ENCODE measurements around the gene C1QTNF9.
"Not testable (repeated sequence)": the region's sequence is repeated elsewhere in the genome, so short reads cannot be mapped to it uniquely, and the experiment has no call there.

C1QTNF9 gene

DNA sequence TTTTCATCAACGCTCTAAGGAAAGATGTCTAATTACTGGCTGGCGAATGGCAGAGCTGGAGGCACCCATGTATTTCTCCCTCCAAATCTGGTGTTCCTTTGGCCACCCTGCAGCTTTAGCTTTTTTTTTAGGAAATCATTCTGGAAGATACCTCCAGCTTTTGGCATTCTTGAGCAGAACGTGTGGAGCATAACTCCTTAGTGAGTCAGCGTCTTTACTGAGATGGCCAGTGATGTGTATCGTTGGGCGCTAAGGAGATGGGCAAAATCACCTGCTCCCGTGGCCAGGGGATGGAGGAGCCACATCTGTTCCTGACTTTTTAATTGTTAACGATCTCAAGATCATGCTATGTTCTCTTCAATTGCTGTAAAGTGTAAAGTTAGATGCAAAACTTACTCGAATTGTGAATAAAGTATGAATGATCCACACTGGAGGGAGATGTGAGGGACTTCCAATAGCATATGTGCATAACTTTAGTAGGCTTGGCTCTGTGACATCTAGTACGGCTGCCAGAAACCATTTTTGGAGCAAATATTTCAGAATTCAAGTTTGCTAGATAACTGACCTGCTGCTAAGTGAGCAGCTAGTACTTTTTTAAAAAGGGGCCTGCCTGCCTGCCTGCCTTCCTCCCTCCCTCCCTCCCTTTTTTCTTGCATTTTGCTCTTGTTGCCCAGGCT, 24.4 kb upstream of the C1QTNF9 start:
- DNase-seq: no peak

DNA sequence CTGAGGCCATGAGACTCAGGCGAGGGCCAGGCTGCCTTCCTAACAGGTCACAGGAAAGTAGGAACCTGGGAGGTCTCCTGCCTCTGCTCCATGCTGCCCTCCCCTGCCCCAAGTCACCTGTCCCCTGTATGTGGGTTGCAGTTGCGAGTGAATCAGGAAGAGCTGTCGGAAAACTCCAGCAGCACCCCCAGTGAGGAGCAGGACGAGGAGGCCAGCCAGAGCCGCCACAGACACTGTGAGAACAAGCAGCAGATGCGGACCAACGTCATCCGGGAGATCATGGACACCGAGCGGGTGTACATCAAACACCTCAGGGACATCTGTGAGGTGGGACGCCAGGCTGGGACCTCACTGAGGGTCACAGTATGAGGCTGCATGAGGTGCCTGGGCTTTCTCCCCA, 22.8 kb upstream of the C1QTNF9 start:
- DNase-seq: no peak

DNA sequence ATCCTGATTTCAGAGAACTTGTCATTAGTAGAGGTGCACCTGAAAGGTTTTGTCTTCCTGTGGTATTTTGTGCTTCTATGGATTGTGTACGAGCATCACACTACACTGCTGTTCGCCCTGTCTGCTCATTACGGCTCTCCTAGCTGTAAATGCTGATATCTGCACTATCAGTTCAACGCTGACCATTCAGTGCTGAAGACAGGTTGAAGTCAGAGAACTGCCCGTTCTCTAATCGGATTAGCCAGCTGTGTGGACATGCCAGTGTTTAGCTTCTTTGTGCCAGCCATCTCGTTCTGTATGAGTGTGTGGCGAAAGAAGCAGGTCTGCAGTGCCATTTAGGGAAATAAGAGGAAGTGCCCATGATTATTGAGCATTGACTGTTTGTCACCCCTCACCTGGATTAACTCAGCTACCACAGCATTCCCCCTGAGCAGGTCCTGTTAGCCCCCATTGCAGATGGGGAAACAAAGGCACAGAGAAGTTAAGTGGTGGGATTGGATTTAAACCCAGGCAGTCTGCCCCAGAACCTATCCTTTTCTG, 21.6 kb upstream of the C1QTNF9 start:
- DNase-seq: no peak

DNA sequence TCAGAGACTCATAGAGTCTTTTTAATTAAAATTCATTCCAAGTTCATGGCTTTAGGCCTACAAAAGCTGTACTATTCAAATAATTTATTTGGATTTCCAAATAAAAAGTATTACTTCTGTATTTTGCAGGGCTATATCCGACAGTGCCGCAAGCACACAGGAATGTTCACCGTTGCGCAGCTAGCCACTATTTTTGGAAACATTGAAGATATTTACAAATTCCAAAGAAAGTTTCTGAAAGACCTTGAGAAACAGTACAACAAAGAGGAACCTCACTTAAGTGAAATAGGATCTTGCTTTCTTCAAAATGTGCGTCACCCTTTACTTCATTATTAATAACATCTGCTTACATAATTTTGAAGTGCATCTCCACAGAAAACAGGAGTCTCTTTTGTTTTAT, 20.5 kb upstream of the C1QTNF9 start:
- no peak for DNase-seq

DNA sequence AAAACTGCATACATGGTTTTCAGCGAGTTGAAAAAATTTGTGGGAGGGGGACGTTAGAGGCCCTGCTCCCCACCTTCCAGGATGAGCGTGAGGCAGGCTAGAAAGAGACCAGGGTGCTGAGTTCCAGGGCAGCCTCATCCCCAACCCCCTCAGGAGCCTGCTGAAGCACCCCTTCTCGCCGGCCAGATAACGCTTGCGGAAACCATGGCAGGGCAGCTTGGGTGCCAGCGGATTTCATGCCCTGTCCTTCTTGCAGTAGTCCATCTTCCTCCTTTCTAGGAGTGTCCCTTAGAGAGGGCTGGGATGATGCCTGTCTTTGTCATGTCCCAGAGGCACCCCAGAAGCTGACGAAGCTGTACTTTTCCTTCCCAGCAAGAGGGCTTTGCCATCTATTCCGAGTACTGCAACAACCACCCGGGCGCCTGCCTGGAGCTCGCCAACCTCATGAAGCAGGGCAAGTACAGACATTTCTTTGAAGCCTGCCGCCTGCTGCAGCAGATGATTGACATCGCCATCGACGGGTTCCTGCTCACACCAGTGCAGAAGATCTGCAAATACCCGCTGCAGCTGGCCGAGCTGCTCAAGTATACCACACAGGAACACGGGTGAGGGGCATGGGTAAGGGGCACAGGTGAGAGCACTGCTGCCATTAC, 19.0 kb upstream of the C1QTNF9 start:
- no peak for DNase-seq

DNA sequence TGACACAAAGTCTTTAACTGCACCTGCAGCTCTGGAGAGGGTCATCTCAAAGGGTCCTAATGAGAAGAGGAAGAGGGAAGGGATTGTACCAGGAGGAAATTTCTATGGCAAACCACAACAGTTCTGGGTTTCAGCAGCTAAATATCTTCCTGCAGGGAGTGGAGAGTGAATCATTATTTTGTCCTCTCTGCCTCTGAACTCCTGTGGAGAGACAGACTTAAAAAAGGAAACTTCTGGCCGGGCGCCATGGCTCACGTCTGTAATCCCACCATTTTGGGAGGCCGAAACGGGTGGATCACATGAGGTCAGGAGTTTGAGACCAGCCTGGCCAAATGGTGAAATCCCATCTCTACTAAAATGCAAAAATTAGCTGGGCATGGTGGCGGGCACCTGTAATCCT, 16.9 kb upstream of the C1QTNF9 start:
- DNase-seq: no peak

DNA sequence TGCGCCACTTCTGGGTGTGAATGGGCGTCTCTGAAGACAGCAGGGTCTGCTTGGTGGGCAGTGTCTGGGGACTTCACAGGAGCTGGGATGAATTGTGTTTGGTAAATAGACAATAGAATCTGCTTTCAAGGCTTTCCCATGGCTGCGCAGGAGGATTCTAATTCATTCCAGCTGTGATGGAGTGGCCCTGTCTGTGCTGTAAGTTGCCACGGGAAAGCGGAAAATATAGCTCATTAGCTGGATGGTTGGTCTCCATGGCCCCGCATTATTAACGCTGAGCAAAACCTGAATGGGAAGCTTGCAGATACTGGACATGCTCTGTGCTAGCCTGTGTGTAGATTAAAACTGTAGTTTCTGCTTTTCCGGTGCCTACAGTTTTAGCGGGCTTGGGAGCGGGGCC, 15.6 kb upstream of the C1QTNF9 start:
- no peak for DNase-seq

DNA sequence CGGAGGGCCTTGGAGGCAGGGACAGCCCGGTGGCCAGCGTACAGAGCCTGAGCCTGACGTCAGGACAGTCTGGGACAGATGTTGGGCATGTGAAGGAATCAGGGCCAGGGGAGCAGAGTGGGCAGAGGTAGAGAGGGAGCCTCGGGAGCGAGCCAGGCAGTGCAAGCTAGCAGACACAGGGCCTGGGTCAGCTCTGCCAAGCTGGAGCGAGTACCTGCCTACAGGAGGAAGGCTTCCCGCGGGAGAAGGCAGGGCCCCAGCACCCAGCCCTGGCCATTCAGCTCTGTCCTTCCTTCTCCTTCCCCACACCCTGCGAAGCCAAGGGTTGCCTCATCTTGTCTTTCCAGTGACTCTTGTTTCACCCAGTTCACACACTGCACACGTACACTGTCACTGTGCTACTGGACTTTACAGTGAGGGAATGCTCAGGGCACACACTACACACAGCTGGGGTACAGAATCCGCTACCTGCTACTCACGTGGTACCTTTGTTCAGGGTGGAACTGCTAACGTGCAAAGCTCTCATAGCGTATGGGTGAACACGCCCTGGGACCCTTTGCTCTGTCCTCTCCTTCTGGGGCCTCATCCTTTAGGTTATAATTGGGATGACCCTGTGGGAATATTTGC, 9.8 kb upstream of the C1QTNF9 start:
- no peak for DNase-seq

DNA sequence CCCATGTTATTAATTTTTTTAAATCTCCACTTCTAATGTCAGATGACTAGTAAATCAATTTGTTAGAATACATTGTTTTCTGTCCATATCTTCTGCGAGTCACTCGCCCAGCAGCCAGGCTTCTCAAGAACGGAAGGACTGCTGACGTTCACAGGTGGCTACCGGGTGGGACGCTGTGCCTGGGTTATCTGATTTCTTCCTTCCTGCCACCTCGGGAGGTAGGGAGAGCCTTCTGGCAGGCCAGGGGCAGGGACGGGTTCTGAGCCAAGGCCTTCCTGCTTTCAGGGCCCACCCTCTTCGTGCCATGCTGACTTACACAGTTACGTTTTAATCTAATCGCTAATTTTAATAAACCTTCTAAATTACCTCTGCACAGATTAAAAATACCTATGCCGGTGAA, 7.9 kb upstream of the C1QTNF9 start:
- no peak for DNase-seq

DNA sequence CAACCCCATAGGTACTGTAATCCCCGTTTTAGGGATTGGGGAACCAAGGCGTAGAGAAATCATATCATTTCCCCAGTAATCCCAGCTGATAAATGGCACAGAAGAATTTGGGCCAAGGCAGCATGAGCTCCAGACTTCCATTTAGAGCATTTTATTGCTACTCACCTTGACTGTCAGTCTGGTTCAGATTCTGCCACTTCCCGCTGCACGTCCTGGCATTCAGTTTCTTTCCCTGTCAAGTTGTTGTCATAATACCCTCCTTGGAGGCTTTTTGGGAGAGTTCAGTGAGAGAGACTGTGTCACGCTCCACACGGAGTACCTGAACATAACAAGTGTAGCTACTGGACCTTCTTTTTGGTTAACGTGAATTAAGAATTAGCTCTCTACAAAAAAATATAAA, 7.5 kb upstream of the C1QTNF9 start:
- DNase-seq: no peak

DNA sequence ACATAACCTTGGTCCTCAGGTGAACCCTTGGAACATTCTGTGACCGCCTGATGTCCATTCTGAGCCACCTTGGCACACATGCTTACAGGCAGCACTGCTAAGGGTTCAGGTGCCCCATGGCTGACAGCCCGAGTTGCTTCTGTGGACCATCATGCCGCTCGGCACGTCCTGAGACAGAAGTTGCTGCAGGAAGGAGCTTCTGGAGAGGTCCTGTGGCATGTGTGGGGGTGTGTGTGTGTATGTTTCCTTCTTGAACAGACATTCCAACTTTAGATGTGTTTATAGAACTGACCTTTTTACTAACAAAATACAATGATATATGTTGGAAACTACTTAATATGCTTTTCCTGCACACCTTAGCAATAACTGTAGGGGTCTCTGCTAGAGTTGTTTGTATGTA, 4.8 kb upstream of the C1QTNF9 start:
- no peak for DNase-seq

DNA sequence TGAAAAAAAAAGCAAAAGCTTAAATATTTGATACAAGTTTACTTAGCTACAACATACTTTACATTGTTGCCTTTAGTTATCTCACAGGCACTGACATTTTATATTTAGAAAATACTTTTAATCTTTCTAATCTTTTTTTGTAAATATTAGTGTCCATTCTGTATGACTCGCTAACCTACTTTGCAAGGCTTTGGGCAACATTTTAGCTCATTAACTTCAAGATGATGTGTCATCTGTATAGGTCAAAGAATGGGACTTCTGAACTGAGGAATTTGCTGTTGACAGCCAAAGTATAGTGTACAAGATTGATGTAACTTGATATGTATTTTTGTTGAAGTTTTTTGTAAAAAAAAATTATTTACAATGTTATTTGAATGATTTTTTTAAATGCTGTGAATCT, 2.7 kb upstream of the C1QTNF9 start:
- no peak for DNase-seq

DNA sequence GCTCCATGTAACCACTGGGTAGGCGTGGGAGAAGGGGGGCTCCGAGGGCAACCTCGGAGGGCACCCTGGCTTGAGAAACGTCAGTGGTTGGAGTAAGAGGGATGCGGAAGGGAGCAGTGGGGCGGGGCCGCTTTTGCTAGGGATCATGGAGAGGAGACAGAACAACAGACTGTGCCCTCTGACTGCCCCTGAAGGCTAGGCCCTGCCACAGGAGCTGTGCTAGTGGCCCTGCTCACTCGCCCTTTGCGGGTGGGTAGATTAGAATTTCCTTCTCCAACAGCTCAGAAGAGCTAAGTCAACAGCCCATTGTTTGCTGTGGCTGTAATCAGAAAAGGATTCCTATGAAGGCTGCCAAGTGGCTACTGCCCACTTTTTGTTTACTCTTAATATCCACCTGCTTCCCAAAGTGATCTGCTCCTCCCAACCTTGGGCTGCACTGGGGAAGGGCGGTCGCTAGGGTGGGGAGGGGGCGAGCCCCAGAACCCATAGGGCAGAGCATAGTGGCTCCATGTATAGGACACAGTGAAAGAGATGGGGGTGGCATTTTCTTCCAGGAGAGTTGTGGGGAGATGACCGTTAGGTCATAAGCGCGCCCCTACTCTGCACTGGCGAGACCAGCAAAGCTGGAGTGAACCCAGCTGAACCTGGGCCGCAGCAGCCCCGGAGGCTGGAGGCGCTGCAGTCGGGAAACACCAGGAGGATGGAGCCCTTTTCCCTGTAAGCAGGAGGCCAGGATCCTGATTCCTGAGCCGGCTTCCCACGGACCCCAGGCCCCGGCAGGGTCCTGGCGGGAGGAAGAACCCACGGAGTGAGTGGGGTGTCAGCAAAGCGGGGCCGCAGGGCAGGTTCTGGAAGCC, 1.9 kb upstream of the C1QTNF9 start:
- no peak for DNase-seq

DNA sequence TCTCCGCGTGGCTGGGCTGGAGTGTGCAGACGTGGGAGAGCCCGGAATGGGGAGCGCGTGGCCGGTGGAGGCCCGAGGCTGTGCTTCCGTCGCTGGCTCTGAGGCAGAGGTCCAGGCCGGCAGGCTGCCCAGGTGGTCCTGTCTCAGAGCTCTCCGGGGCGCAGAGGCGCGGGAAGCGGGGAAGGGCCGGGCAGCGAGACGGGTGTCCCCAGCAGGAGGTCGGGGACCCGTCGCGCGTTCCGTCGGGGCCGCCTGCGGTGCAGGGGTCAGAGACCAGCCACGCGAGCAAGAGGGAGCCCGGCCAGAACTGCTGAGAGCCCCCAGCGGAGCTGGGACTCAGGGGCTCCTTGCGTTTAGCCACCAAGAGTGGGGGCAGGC, 1.3 kb upstream of the C1QTNF9 start:
- no peak for DNase-seq

DNA sequence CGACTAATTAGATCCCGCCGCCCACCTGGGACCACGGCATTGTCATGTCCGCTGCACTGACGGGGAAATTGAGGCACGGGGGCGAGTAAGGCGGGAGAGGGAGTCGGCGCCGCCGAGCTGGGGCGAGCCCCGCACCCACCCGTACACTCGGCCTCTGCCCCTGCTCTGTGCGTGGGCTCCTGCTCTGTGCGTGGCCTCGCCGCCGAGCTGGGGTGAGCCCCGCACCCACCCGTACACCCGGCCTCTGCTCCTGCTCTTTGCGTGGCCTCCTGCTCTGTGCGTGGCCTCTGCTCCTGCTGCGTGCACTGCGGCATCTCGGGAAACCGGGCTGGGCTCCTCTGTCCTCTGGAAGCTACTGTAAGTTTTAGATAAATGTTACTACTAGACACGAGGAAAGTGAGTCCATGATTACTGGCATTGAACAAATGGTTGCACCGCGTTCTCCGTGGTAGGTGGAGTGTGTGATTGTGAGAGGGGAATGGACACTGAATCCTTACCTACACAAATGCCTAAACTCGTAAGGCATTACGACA, 826 bp upstream of the C1QTNF9 start:
- no peak for DNase-seq

DNA sequence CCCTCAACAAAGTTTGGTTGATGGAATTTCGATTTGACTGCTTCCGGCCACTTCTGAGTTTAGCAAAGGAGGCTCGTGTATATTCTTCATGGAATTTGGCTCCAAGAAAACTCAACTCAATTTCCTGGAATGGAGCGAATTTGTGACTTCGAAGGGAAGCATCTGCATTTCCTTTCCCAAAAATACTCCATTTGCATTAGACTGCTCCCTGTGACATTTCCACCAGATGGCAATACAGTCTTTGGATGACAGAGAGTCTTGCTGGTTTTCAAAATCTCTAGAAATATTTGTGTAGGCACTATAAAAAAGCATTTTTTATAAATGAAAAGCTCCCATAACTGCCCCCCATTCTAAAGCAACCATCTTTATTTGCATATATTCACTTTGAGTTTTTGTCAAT, 4.1 kb downstream of the C1QTNF9 start:
- no peak for DNase-seq

DNA sequence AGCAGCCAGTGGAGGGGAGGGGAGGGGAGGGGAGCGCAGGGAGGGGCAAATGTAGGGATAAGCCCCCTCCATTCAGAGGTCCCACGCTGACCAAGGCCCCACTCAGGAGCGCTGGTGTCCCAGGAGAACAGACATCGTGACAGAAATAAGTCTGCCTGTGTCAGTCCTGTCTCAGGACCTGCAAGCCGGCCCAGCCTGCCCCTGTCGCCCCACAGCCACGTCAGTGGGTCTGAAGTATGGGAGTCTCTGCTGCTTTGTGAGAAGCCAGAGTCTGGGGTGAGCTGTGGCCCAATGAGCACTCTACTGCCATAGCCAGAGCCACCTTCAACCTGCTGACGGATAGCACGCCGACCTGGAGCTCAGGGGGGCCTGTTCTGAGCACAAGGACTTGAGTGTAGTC, 8.5 kb downstream of the C1QTNF9 start:
- DNase-seq: not testable (repeated sequence)

DNA sequence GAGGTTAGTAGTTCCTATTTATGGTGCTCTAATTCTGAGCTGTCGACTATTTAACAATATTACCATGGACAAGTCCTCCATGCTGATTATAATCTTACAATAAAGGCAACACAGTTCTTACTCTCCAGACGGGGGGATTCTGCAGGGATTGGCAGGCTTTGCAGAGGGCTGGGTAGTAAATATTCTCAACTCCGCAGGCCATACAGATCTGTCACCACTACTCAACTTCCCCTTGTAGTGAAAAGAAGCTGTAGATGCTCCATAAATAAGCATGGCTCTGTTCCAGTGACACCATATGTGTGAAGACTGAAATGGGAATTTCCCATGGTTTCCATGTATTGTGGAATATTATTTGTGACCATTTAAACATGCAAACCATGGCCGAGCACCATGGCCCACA, 9.5 kb downstream of the C1QTNF9 start:
- not testable (repeated sequence) for DNase-seq

DNA sequence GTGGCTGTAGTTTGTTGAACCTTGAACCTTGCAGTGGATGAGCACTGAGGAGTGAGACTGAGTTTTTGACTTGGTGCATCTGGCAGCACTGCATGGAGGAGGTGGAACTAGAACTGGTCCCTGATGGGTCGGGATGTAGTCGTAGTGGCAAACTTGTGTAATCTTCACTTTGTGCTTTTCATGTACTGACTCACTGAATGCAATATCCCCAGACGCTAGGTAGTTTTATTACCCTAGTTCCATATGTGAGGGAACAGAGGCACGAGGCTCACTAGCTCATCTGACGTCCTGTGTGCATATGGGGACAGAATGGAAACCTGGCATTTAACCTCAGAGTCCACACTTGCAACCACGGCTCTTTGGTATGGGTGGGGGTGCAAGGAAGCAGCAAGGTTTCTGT, 10.3 kb downstream of the C1QTNF9 start:
- not testable (repeated sequence) for DNase-seq

DNA sequence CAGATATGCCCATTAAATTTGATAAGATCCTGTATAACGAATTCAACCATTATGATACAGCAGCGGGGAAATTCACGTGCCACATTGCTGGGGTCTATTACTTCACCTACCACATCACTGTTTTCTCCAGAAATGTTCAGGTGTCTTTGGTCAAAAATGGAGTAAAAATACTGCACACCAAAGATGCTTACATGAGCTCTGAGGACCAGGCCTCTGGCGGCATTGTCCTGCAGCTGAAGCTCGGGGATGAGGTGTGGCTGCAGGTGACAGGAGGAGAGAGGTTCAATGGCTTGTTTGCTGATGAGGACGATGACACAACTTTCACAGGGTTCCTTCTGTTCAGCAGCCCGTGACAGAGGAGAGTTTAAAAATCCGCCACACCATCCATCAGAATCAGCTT, 12.0 kb downstream of the C1QTNF9 start:
- DNase-seq: not testable (repeated sequence)

DNA sequence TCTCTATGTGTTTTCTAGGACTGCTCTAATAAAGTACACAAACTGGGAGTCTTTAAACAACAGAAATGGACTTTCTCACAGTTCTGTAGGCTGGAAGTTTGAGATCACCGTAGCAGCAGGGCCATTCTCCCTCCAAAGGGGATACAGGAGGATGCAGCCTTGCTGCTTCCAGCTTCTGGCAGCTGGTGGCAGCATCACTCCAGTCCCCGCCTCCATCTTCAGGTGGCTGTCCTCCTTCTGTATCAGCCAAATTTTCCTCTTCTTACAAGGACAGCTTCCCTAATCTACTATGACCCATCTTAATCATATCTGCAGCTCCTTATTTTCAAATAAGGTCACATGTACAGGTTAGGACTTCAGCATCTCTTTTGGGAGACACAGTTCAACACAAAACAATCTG, 13.1 kb downstream of the C1QTNF9 start:
- not testable (repeated sequence) for DNase-seq

DNA sequence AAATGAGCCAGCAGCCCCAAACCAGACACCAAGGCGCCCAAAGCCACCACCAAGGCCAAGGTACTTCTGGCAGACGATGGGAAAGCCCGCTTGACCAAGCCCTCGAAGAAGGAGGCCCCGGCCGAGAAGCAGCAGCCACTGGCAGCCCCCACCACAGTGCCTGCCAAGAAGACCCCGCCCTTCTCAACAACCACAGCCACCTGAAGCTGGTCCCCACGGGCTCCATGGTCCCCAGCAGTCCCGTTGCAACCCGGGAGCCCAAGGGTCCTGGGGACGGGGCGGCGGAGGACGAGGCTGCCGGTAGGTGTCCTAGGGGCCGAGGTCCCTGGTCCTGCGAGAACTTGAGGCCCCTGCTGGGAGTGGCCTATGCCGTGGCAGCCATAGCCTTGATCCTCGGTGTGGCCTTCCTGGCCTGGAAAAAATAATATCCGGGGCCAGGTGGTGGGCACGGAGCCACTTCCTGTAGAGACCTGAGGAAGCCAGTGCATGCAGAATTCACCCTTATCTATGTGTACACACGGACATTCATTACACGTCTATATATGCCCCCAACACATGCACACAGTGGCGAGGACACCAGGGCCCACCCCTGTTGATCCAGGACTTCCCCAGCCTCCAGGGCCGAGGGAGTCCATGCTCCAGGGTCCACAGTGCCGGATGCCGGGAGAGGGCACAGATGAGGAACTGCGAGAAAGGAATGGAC, 13.8 kb downstream of the C1QTNF9 start:
- no peak for DNase-seq

DNA sequence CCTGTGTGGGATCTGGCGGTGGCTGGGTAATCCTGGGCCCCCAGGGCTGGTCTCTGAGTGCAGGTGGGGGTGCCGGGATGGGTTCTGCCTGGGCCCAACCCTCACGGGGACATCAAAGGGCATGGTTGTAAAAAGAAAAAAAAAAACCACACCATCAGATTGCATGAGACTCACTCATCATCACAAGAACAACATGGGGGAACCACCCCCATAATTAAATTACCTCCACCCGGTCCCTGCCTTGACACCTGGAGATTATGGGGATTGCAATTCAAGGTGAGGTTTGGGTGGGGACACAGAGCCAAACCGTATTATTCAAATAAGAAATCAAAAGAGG, 14.3 kb downstream of the C1QTNF9 start:
- no peak for DNase-seq
